Trophoblast cell (in vitro differentiated cells and primary cell): Measurements from ENCODE around the gene ZSCAN12.
"Not testable (repeated sequence)": the region's sequence is repeated elsewhere in the genome, so short reads cannot be mapped to it uniquely, and the experiment has no call there.

Source experiments
- DNase-seq, 2 donors: peaks; one replicate each; pipeline ENCODE4 v3.0.0-alpha.2; 2016
- H2AFZ ChIP-seq: 2 replicates; pipeline ENCODE4 v1.6.1; 2013; ENCODE audit warnings: low read length, moderate library complexity, mild to moderate bottlenecking; ENCODE audit not compliant: insufficient read depth, poor library complexity
- H2AK5ac ChIP-seq: 2 replicates; pipeline ENCODE4 v1.6.1; 2013; ENCODE audit warnings: mild to moderate bottlenecking, low read length
- H2BK120ac ChIP-seq: 2 replicates; pipeline ENCODE4 v1.6.1; 2013; ENCODE audit warnings: low read length, mild to moderate bottlenecking, moderate library complexity; ENCODE audit not compliant: insufficient read depth, poor library complexity
- H2BK12ac ChIP-seq: 2 replicates; pipeline ENCODE4 v1.6.1; 2013; ENCODE audit warnings: mild to moderate bottlenecking, low read length, moderate library complexity
- H2BK5ac ChIP-seq: 2 replicates; pipeline ENCODE4 v1.6.1; 2013; ENCODE audit warnings: low read length, low read depth, moderate library complexity, mild to moderate bottlenecking; ENCODE audit not compliant: poor library complexity
- H3K14ac ChIP-seq: 2 replicates; pipeline ENCODE4 v1.6.1; 2013; ENCODE audit warnings: mild to moderate bottlenecking, low read length
- H3K18ac ChIP-seq: 2 replicates; pipeline ENCODE4 v1.6.1; 2013; ENCODE audit warnings: mild to moderate bottlenecking, low read length
- H3K23ac ChIP-seq: 2 replicates; pipeline ENCODE4 v1.6.1; 2013; ENCODE audit warnings: low read length
- H3K27ac ChIP-seq: 2 replicates; pipeline ENCODE4 v1.5.1; 2013; ENCODE audit warnings: low read depth, mild to moderate bottlenecking, inconsistent platforms, low read length, moderate library complexity
- H3K27me3 ChIP-seq: 2 replicates; pipeline ENCODE4 v1.6.1; 2013; ENCODE audit warnings: inconsistent platforms, mild to moderate bottlenecking, low read length, moderate library complexity; ENCODE audit not compliant: insufficient read depth
- H3K36me3 ChIP-seq, 2 experiments: 1 replicate in 1 of 2; 2 replicates in 1 of 2; pipeline ENCODE4 v1.6.1; 2013; ENCODE audit warnings: low read length in 2 of 2, mild to moderate bottlenecking in 2 of 2, moderate library complexity in 1 of 2; ENCODE audit not compliant: insufficient read depth in 2 of 2, control insufficient read depth in 1 of 2
- H3K4ac ChIP-seq: 2 replicates; pipeline ENCODE4 v1.6.1; 2013; ENCODE audit warnings: low read depth, mild to moderate bottlenecking, low read length, moderate library complexity
- H3K4me1 ChIP-seq, 2 experiments: 1 replicate in 1 of 2; 2 replicates in 1 of 2; pipeline ENCODE4 v1.6.1; 2013; ENCODE audit warnings: low read length in 2 of 2, mild to moderate bottlenecking in 2 of 2, moderate library complexity in 1 of 2; ENCODE audit not compliant: insufficient read depth in 2 of 2, control insufficient read depth in 1 of 2
- H3K4me2 ChIP-seq: 2 replicates; pipeline ENCODE4 v1.6.1; 2013; ENCODE audit warnings: inconsistent platforms, mild to moderate bottlenecking, low read length, moderate library complexity
- H3K4me3 ChIP-seq: 2 replicates; pipeline ENCODE4 v1.5.1; 2013; ENCODE audit warnings: mild to moderate bottlenecking, low read depth, low read length, inconsistent platforms
- H3K79me1 ChIP-seq: one replicate; pipeline ENCODE4 v1.6.1; 2013; ENCODE audit warnings: low read length
- H3K79me2 ChIP-seq: 2 replicates; pipeline ENCODE4 v1.6.1; 2013; ENCODE audit warnings: low read length, mild to moderate bottlenecking; ENCODE audit not compliant: control insufficient read depth, insufficient read depth, poor library complexity
- H3K9ac ChIP-seq: 2 replicates; pipeline ENCODE4 v1.6.1; 2013; ENCODE audit warnings: mild to moderate bottlenecking, low read length
- H3K9me3 ChIP-seq: 2 replicates; pipeline ENCODE4 v1.6.1; 2013; ENCODE audit warnings: low read depth, mild to moderate bottlenecking, control low read depth, inconsistent platforms, low read length; ENCODE audit not compliant: insufficient read depth
- H4K12ac ChIP-seq: 2 replicates; pipeline ENCODE4 v1.6.1; 2013; ENCODE audit warnings: low read depth, mild to moderate bottlenecking, low read length, moderate library complexity
- H4K8ac ChIP-seq: 2 replicates; pipeline ENCODE4 v1.6.1; 2013; ENCODE audit warnings: low read depth, mild to moderate bottlenecking, low read length, moderate library complexity
- H4K91ac ChIP-seq: one replicate; pipeline ENCODE4 v1.6.1; 2013; ENCODE audit warnings: low read depth, mild to moderate bottlenecking, low read length, moderate library complexity
- WGBS: extraction: QIAGEN DNeasy Blood & Tissue Kit; methylation state at CpG from one replicate; pipeline ENCODE4 v1.1.7; 2013; ENCODE audit warnings: missing lambda C conversion rate; ENCODE audit not compliant: insufficient read length, insufficient coverage; ENCODE audit errors: extremely low coverage; 5-methylcytosine and 5-hydroxymethylcytosine counted together

ZSCAN12 gene

DNA sequence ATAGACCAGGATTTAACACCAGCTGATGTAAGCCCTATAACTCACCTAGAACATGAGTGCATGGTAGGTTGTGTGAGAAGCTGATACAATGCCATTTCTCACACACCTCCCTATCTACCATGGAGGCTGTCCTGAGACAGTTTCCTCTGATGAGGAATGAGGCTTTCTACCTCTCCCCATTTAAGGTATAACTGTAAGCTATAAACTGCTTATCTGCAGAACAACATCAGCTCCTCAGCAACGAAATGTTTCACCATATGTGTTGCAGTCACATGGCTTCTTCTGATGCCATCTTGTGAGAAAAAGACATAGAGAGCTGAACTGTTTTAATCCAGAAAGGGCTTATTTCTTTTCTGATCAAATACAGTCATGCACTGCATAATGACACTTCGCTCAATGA is 29.1 kb downstream of the ZSCAN12 start:
- H2BK120ac ChIP-seq: no peak overlapping the region
- no peak for DNase-seq
- H3K14ac ChIP-seq: no peak overlapping the region
- WGBS: no CpG with 5 or more reads among the region's 2 CpGs
- no peak overlapping the region for H2AFZ ChIP-seq
- H3K27ac ChIP-seq: no peak overlapping the region
- no peak overlapping the region for H3K18ac ChIP-seq
- H3K79me2 ChIP-seq: no peaks in the 10 kb centered on the region
- H2BK5ac ChIP-seq: no peak overlapping the region
- no peak overlapping the region for H3K4ac ChIP-seq
- H3K4me1 ChIP-seq: no peaks in the 10 kb centered on the region
- H3K79me1 ChIP-seq: no peaks in the 10 kb centered on the region
- no peak overlapping the region for H4K12ac ChIP-seq
- H4K8ac ChIP-seq: no peak overlapping the region
- H3K9me3 ChIP-seq: no peaks in the 10 kb centered on the region
- H3K23ac ChIP-seq: no peak overlapping the region
- H3K4me2 ChIP-seq: no peak overlapping the region
- no peak overlapping the region for H2AK5ac ChIP-seq
- H4K91ac ChIP-seq: no peak overlapping the region
- peaks cover 5 to 8% of the 10 kb centered on the region in 2 experiments for H3K36me3 ChIP-seq
- no peak overlapping the region for H2BK12ac ChIP-seq
- H3K9ac ChIP-seq: no peak overlapping the region
- H3K27me3 ChIP-seq: no peaks in the 10 kb centered on the region
- H3K4me3 ChIP-seq: no peak overlapping the region

DNA sequence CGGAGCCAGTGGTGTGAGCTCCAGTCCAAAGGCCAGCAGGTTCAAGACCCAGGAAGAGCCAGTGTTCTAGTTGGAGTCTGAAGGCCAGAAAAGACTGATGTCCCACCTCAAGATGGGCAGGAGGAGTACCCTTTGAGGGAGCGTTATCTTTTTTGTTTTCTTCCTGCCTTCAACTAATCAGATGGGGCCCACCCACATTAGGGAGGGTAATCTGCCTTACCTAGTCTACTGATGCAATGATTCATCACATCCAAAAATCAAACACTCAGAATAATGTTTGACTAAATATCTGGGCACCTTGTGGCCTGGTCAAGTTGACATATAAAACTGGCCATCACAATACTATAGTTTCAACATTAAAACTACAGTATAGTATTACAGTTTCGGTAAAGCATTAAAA is 30.1 kb downstream of the ZSCAN12 start:
- H3K18ac ChIP-seq: no peak overlapping the region
- H3K79me2 ChIP-seq: no peaks in the 10 kb centered on the region
- H2BK5ac ChIP-seq: no peak overlapping the region
- H4K8ac ChIP-seq: no peak overlapping the region
- no peaks in the 10 kb centered on the region for H3K9me3 ChIP-seq
- H3K4ac ChIP-seq: no peak overlapping the region
- no peaks in the 10 kb centered on the region for H3K79me1 ChIP-seq
- H2BK120ac ChIP-seq: no peak overlapping the region
- no peak overlapping the region for H3K27ac ChIP-seq
- H2AFZ ChIP-seq: no peak overlapping the region
- no peak overlapping the region for H2AK5ac ChIP-seq
- no peak for DNase-seq
- no CpG with 5 or more reads among the region's 3 CpGs for WGBS
- H3K27me3 ChIP-seq: no peaks in the 10 kb centered on the region
- H3K36me3 ChIP-seq: peaks cover 7 to 15% of the 10 kb centered on the region in 2 experiments
- H3K9ac ChIP-seq: no peak overlapping the region
- no peak overlapping the region for H3K14ac ChIP-seq
- H3K4me2 ChIP-seq: no peak overlapping the region
- H3K4me1 ChIP-seq: no peaks in the 10 kb centered on the region
- no peak overlapping the region for H3K4me3 ChIP-seq
- no peak overlapping the region for H4K91ac ChIP-seq
- H2BK12ac ChIP-seq: no peak overlapping the region
- no peak overlapping the region for H4K12ac ChIP-seq
- H3K23ac ChIP-seq: no peak overlapping the region

DNA sequence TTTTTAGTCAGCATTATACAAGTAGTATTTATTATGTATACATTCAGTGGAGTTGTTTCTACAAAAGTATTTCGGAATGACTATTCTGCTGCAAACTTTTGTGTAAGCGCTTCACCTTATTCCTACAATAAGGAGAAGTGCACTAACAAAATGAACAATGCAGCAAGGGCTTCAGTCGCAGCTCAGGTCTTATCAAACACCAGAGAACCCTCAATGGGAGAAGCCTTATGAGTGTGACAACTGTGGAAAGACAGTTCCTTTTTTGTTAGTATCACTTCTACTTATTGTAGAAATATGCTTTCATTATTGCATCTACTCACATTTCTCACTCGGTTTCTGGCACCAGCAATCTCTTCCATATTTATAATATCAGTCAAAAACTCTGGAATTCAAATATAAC is 31.0 kb downstream of the ZSCAN12 start:
- Histone ChIP-seq H3K9me3 (no peaks in the 10 kb centered on the region), H3K27me3 (no peaks in the 10 kb centered on the region), H3K4me2 (no peak overlapping the region), H4K91ac (no peak overlapping the region), H3K9ac (no peak overlapping the region), H3K18ac (no peak overlapping the region), H2AK5ac (no peak overlapping the region), H2AFZ (no peak overlapping the region), H3K4me3 (no peak overlapping the region), H4K8ac (no peak overlapping the region), H2BK12ac (no peak overlapping the region), H4K12ac (no peak overlapping the region), H3K79me1 (no peaks in the 10 kb centered on the region), H3K4me1 (no peaks in the 10 kb centered on the region), H3K27ac (no peak overlapping the region), H3K14ac (no peak overlapping the region), H3K36me3 (peaks cover 13 to 22% of the 10 kb centered on the region in 2 experiments), H2BK5ac (no peak overlapping the region), H2BK120ac (no peak overlapping the region), H3K4ac (no peak overlapping the region), H3K79me2 (no peaks in the 10 kb centered on the region), H3K23ac (no peak overlapping the region)
- WGBS: no CpG with 5 or more reads among the region's 4 CpGs
- DNase-seq: no peak

DNA sequence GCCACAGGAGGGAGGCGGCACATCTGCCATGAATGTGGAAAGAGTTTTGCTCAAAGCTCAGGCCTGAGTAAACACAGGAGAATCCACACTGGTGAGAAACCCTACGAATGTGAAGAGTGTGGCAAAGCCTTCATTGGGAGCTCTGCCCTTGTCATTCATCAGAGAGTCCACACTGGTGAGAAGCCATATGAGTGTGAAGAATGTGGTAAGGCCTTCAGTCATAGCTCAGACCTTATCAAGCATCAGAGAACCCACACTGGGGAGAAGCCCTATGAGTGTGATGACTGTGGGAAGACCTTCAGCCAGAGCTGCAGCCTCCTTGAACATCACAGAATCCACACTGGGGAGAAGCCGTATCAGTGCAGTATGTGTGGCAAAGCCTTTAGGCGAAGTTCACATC is 34.0 kb downstream of the ZSCAN12 start:
- not testable (repeated sequence) for H3K4me2 ChIP-seq, H2AK5ac ChIP-seq, H3K4me3 ChIP-seq, H3K4me1 ChIP-seq, H4K12ac ChIP-seq, H3K4ac ChIP-seq, H2BK5ac ChIP-seq, DNase-seq, H3K14ac ChIP-seq, H3K9me3 ChIP-seq, H3K27me3 ChIP-seq, H2AFZ ChIP-seq, H3K79me2 ChIP-seq, H3K79me1 ChIP-seq, H3K23ac ChIP-seq, H4K91ac ChIP-seq, H3K18ac ChIP-seq, H3K27ac ChIP-seq, H3K9ac ChIP-seq, H4K8ac ChIP-seq, H2BK120ac ChIP-seq, H2BK12ac ChIP-seq
- no CpG with 5 or more reads among the region's 4 CpGs for WGBS
- peaks cover 16 to 31% of the 10 kb centered on the region in 2 experiments for H3K36me3 ChIP-seq
